HCT116 (cell line): Measurements from ENCODE around the gene MTHFS. TPM values are rescaled to one million over a fixed set of nuclear protein-coding genes. Genes with fewer than 3 reads are reported as not detected.

ENCODE experiments used
- ATAC-seq: fragments of 200-7000 bp; cut with Tn5 transposase; 2 replicates; pipeline ENCODE4 v1.9.1; 2020; ENCODE audit warnings: mild to moderate bottlenecking, moderate library complexity
- BruUV-seq: library from RNA; stranded (reverse); fragments of 400-500 nt; replicated peaks from 2 replicates; lab custom pipeline; 2021; lab: Mats Ljungman, UMichigan
- CTCF ChIA-PET: fragments of 300-600 bp; sonication (Branson Sonifier 250); formaldehyde crosslinking; loops from one replicate; lab custom pipeline; 2021; ENCODE audit warnings: antibody characterized with exemption; lab: Charles Lee
- POLR2A ChIA-PET: fragments of 300-600, 350-600 bp; sonication (Branson Sonifier 250); formaldehyde crosslinking; loops from one replicate; lab custom pipeline; 2021; ENCODE audit warnings: antibody characterized with exemption; lab: Charles Lee
- RAD21 ChIA-PET, 2 experiments: fragments of 300-600 bp; sonication (Branson Sonifier 250); formaldehyde crosslinking; loops; one replicate each; lab custom pipeline; 2023; ENCODE audit warnings: low total read pairs in 2 of 2; ENCODE audit not compliant: uncharacterized antibody in 2 of 2, unreplicated experiment in 2 of 2, low non-redundant PET in 1 of 2; lab: Charles Lee
- DNase-seq: peaks from one replicate; pipeline ENCODE4 v3.0.0-alpha.2; 2010; ENCODE audit warnings: low read depth, low spot score
- H2AFZ ChIP-seq: fragments of 200-600 bp; shearing (Covaris generic), sonication (generic); 2 replicates; pipeline ENCODE4 v1.6.1; 2017; ENCODE audit warnings: low read depth, mixed run types, mixed read lengths, antibody characterized with exemption, low read length; ENCODE audit not compliant: poor library complexity, severe bottlenecking
- H3K27ac ChIP-seq: 2 replicates; pipeline ENCODE4 v1.5.1; 2012; ENCODE audit warnings: low read depth, low read length
- H3K27me3 ChIP-seq: fragments of 200-600 bp; sonication (generic); 2 replicates; pipeline ENCODE4 v1.6.1; 2016; ENCODE audit warnings: mixed run types, low read length, mixed read lengths; ENCODE audit not compliant: insufficient read depth
- H3K36me3 ChIP-seq, 2 experiments: fragments of 200-500 bp in 1 of 2; fragments of 200-600 bp in 1 of 2; sonication (Bioruptor generic) in 1 of 2; sonication (generic) in 1 of 2; 2 replicates each; pipeline versions ENCODE4 v1.5.1 to v1.6.1; 2014 to 2016; ENCODE audit warnings: low read length in 2 of 2, inconsistent platforms in 1 of 2, mixed read lengths in 1 of 2, mixed run types in 1 of 2; ENCODE audit not compliant: insufficient read depth in 2 of 2, control insufficient read depth in 1 of 2
- H3K4me1 ChIP-seq, 2 experiments: fragments of 200-600 bp in 1 of 2; sonication (generic) in 1 of 2; 2 replicates each; pipeline versions ENCODE4 v1.5.1 to v1.6.1; 2012 to 2017; ENCODE audit warnings: low read length in 2 of 2, inconsistent platforms in 1 of 2, mild to moderate bottlenecking in 1 of 2, mixed read lengths in 1 of 2, mixed run types in 1 of 2, moderate library complexity in 1 of 2; ENCODE audit not compliant: insufficient read depth in 2 of 2, control insufficient read depth in 1 of 2
- H3K4me2 ChIP-seq: fragments of 200-600 bp; sonication (generic); 2 replicates; pipeline ENCODE4 v1.6.1; 2017; ENCODE audit warnings: mixed run types, low read length, mixed read lengths
- H3K4me3 ChIP-seq, 2 experiments: fragments of 200-600 bp in 1 of 2; sonication (generic) in 1 of 2; replicated peaks in 1 of 2; 2 replicates each; pipeline ENCODE4 v1.5.1; 2011 to 2016; ENCODE audit warnings: low read length in 2 of 2, control low read depth in 1 of 2, low read depth in 1 of 2, mild to moderate bottlenecking in 1 of 2, mixed read lengths in 1 of 2, mixed run types in 1 of 2
- H3K79me2 ChIP-seq: fragments of 200-600 bp; sonication (generic); 2 replicates; pipeline ENCODE4 v1.6.1; 2017; ENCODE audit warnings: mild to moderate bottlenecking, mixed run types, low read length, moderate library complexity, mixed read lengths; ENCODE audit not compliant: insufficient read depth
- H3K9ac ChIP-seq: fragments of 200-600 bp; sonication (generic); 2 replicates; pipeline ENCODE4 v1.6.1; 2016; ENCODE audit warnings: low read length, mixed read lengths
- H3K9me2 ChIP-seq: fragments of 200-600 bp; sonication (generic), shearing (Covaris generic); 2 replicates; pipeline ENCODE4 v1.6.1; 2017; ENCODE audit warnings: mixed run types, mild to moderate bottlenecking, moderate library complexity; ENCODE audit not compliant: insufficient read depth
- H3K9me3 ChIP-seq, 2 experiments: fragments of 200-500 bp in 1 of 2; fragments of 200-600 bp in 1 of 2; sonication (Bioruptor generic) in 1 of 2; sonication (generic) in 1 of 2; 2 replicates each; pipeline ENCODE4 v1.6.1; 2014 to 2017; ENCODE audit warnings: low read length in 2 of 2, mixed read lengths in 2 of 2, inconsistent platforms in 1 of 2, low read depth in 1 of 2, mild to moderate bottlenecking in 1 of 2, mixed run types in 1 of 2, moderate library complexity in 1 of 2; ENCODE audit not compliant: control insufficient read depth in 1 of 2, insufficient read depth in 1 of 2
- H4K20me1 ChIP-seq: fragments of 200-600 bp; sonication (generic), shearing (Covaris generic); 2 replicates; pipeline ENCODE4 v1.6.1; 2017; ENCODE audit warnings: mixed run types, mild to moderate bottlenecking, moderate library complexity; ENCODE audit not compliant: insufficient read depth
- CBX3 ChIP-seq: IDR thresholded peaks from 2 replicates; pipeline ENCODE4 v1.6.1; 2012; ENCODE audit warnings: low read depth
- CEBPB ChIP-seq: IDR thresholded peaks from 2 replicates; pipeline ENCODE4 v1.6.1; 2012; ENCODE audit warnings: low read depth
- ELF1 ChIP-seq: IDR thresholded peaks from 2 replicates; pipeline ENCODE4 v1.6.1; 2012; ENCODE audit warnings: low read depth, borderline replicate concordance
- REST ChIP-seq: IDR thresholded peaks from 2 replicates; pipeline ENCODE4 v1.6.1; 2012; ENCODE audit warnings: low read depth
- SRF ChIP-seq: IDR thresholded peaks from 2 replicates; pipeline ENCODE4 v1.6.1; 2012; ENCODE audit warnings: low read depth
- ZBTB33 ChIP-seq: IDR thresholded peaks from 2 replicates; pipeline ENCODE4 v1.6.1; 2011; ENCODE audit warnings: mild to moderate bottlenecking, low read length, moderate library complexity; ENCODE audit not compliant: insufficient replicate concordance; ENCODE audit errors: extremely low read depth
- intact Hi-C: fragments of 100-400 bp; cut with micrococcal nuclease; formaldehyde crosslinking; loops from 2 replicates; pipeline ENCODE4 v1.10.0; 2022
- total RNA-seq: library from RNA; stranded (reverse); gene quantifications from one replicate; pipeline ENCODE4 v1.2.1, GENCODE V29; 2021; ENCODE audit not compliant: unreplicated experiment

MTHFS gene
- total RNA-seq, 1 experiment from 2014 or later = 30.5 TPM

GRCh38 chr15:79844221-79844620 is 52.6 kb downstream of the MTHFS start:
- POLR2A ChIA-PET = no interaction called here
- Histone ChIP-seq H3K36me3 (no peaks in the 10 kb centered on the region; a peak in 1 of 4 replicates), H3K4me1 (no peaks in the 10 kb centered on the region), H2AFZ (no peak overlapping the region), H4K20me1 (no peaks in the 10 kb centered on the region), H3K9ac (no peak overlapping the region), H3K27me3 (no peaks in the 10 kb centered on the region), H3K9me3 (no peaks in the 10 kb centered on the region), H3K4me2 (no peak overlapping the region), H3K27ac (no peak overlapping the region), H3K9me2 (no peaks in the 10 kb centered on the region), H3K4me3 (no peak overlapping the region), H3K79me2 (no peaks in the 10 kb centered on the region)
- no peak for DNase-seq
- ATAC-seq = no peak
- RAD21 ChIA-PET = no interaction called here
- no TSS peak for BruUV-seq
- intact Hi-C loops = no loop called here
- TF ChIP-seq SRF (no peak), CEBPB (no peak), REST (no peak), CBX3 (no peak), ZBTB33 (no peak), ELF1 (no peak)
- CTCF ChIA-PET = no interaction called here
